NB4 (cell line): ENCODE results near the gene GVQW3.

Experiments
- DNase-seq: peaks from one replicate; pipeline ENCODE4 v3.0.0; 2010; ENCODE audit warnings: low read depth
- H3K4me3 ChIP-seq: one replicate; pipeline ENCODE4 v1.5.1; 2011; ENCODE audit warnings: mild to moderate bottlenecking, low read depth, low read length, moderate library complexity
- MYC ChIP-seq: IDR thresholded peaks from 2 replicates; pipeline ENCODE4 v1.6.1; 2011; ENCODE audit warnings: low read depth, low read length
- POLR2A ChIP-seq: IDR thresholded peaks from 2 replicates; pipeline ENCODE4 v1.6.1; 2011; ENCODE audit warnings: mild to moderate bottlenecking; ENCODE audit not compliant: insufficient read length; ENCODE audit errors: extremely low read depth
- TF ChIP-seq, protein P1 (sequence below): IDR thresholded peaks from one replicate; pipeline ENCODE4 v1.5.1; 2012; ENCODE audit warnings: low read depth, low read length
- TF ChIP-seq, protein P2 (sequence below): IDR thresholded peaks from 2 replicates; pipeline ENCODE4 v1.6.1; 2011; ENCODE audit warnings: low read depth, low read length

Gene GVQW3

DNA sequence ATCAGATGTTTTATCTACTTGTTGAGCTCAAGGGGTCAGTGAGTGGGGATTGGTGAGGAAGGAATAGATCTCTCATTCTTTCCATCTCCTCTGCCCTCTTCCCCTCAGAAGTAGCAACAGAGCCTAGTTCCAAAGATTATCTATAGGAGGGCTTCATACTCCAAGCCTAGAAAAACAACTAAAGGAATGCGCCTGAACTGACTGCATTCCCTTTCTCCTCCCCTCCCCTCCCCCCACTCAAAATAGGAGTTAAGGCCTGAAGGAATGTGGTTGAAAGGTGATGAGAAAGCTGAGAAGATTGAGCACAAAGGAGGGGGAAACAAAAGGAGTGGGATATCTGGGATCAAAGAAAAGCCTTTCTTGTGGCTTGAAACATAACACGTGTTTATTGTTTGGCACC, 74.2 kb downstream of the GVQW3 start:
- H3K4me3 ChIP-seq: no peak overlapping the region
- no peak for DNase-seq
- TF ChIP-seq MYC: no peak
- TF ChIP-seq, protein P1, sequence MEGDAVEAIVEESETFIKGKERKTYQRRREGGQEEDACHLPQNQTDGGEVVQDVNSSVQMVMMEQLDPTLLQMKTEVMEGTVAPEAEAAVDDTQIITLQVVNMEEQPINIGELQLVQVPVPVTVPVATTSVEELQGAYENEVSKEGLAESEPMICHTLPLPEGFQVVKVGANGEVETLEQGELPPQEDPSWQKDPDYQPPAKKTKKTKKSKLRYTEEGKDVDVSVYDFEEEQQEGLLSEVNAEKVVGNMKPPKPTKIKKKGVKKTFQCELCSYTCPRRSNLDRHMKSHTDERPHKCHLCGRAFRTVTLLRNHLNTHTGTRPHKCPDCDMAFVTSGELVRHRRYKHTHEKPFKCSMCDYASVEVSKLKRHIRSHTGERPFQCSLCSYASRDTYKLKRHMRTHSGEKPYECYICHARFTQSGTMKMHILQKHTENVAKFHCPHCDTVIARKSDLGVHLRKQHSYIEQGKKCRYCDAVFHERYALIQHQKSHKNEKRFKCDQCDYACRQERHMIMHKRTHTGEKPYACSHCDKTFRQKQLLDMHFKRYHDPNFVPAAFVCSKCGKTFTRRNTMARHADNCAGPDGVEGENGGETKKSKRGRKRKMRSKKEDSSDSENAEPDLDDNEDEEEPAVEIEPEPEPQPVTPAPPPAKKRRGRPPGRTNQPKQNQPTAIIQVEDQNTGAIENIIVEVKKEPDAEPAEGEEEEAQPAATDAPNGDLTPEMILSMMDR: no peak
- no peak for TF ChIP-seq POLR2A
- TF ChIP-seq, protein P2, sequence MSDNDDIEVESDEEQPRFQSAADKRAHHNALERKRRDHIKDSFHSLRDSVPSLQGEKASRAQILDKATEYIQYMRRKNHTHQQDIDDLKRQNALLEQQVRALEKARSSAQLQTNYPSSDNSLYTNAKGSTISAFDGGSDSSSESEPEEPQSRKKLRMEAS: no peak

DNA sequence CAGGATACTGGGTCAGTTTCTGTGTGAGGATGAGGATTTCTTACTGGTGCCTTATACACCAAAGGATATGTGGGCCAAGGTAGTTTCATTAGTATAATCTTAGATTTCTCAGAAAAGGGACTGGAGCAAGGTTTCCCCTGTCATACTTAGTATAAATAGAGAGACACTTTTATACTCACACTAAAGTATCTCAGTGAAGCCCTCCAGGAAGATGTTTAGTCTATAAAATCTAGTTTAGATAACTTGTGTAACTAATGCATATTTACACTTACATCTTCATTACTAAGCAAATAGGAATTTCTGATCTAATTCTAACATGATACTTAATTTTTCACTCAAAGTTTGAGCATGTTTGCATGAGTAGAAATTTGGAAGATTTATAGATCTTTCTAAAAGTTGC, 74.8 kb downstream of the GVQW3 start:
- DNase-seq: no peak
- no peak overlapping the region for H3K4me3 ChIP-seq
- TF ChIP-seq MYC: no peak
- TF ChIP-seq, protein P2: no peak
- TF ChIP-seq POLR2A: no peak
- TF ChIP-seq, protein P1: no peak

DNA sequence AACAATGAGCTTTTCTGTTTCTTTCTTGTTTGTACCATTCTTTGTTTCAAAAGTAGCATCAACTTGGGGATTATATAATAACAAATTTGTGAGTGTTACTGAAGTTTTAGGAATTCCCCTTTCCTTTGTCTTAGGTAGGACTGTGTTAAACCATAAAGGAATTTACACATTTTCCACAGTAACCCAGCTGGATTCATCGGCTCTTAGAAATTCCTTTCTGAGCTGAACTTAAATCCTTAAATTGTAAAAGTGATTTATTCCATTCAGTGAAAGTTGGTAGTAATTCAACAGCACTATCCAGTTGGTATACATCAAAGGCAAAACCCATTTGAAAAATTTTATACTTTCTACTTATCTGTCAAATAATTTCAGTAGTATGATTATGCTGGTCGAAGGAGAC, 75.4 kb downstream of the GVQW3 start:
- TF ChIP-seq MYC: no peak
- TF ChIP-seq, protein P1: no peak
- TF ChIP-seq, protein P2: no peak
- TF ChIP-seq POLR2A: no peak
- no peak overlapping the region for H3K4me3 ChIP-seq
- DNase-seq: no peak
